ENCODE data around the gene PROZ.

PROZ gene

GRCh38 chr13:113209336-113209758, 50.9 kb downstream of the PROZ start, which contains the start of gene CUL4A:
Gene CUL4A, plus strand, starts transcription at chr13:113209613. Its CDS starts 15 bp downstream, at chr13:113209628.
- peak; percentile 80 for DNase-seq

GRCh38 chr13:113209759-113210421, 51.4 kb downstream of the PROZ start:
- DNase-seq, result peak; percentile 80

GRCh38 chr13:113210833-113211232, 52.4 kb downstream of the PROZ start:
- DNase-seq, result no peak

GRCh38 chr13:113211774-113212173, 53.3 kb downstream of the PROZ start:
- DNase-seq, result peak; percentile 14

GRCh38 chr13:113216254-113217048, 58.0 kb downstream of the PROZ start:
- DNase-seq, result no peak

GRCh38 chr13:113218586-113218985, 60.1 kb downstream of the PROZ start:
- no peak for DNase-seq

- no peak for DNase-seq
These were observed 61.0 kb downstream of the PROZ start for GRCh38 chr13:113219256-113219940.

GRCh38 chr13:113220141-113220598, 61.7 kb downstream of the PROZ start:
- DNase-seq, result no peak

GRCh38 chr13:113220877-113221276, 62.4 kb downstream of the PROZ start:
- peak; percentile 13 for DNase-seq

Data from CD4-positive, alpha-beta T cell treated with Interleukin-12 subunit alpha and Interleukin-12 subunit beta, for 1 hour (primary cell).